B cell (primary cell): ENCODE measurements around the gene EPS8L3. TPM values are rescaled to one million over a fixed set of nuclear protein-coding genes. Genes with fewer than 3 reads are reported as not detected.

ENCODE experiments used
- ATAC-seq: fragments of 200-7000 bp; cut with Tn5 transposase; one replicate; pipeline ENCODE4 v1.10.0; 2021; ENCODE audit warnings: low read depth, mild to moderate bottlenecking, moderate number of reproducible peaks, moderate library complexity
- CTCF ChIA-PET: fragments of 350-600 bp; sonication (Branson Sonifier 250); formaldehyde crosslinking; loops from one replicate; lab custom pipeline; 2021; ENCODE audit warnings: antibody characterized with exemption, inconsistent platforms; lab: Charles Lee
- POLR2A ChIA-PET: fragments of 350-600 bp; sonication (Branson Sonifier 250); formaldehyde crosslinking; loops from one replicate; lab custom pipeline; 2021; ENCODE audit warnings: antibody characterized with exemption; lab: Charles Lee
- DNase-seq: peaks from one replicate; pipeline ENCODE4 v3.0.0; 2013
- H2AFZ ChIP-seq: 2 replicates; pipeline ENCODE4 v1.6.1; 2012; ENCODE audit warnings: mild to moderate bottlenecking, low read depth, low read length; ENCODE audit not compliant: insufficient read depth, poor library complexity, severe bottlenecking
- H3K27ac ChIP-seq, 2 donors: 1 replicate in 1 of 2; 2 replicates in 1 of 2; pipeline ENCODE4 v1.5.1; 2012 to 2013; ENCODE audit warnings: low read length in 2 of 2, mild to moderate bottlenecking in 2 of 2, moderate library complexity in 1 of 2
- H3K27me3 ChIP-seq, 4 experiments: fragments of 200-600 bp in 1 of 4; sonication (generic) in 1 of 4; replicated peaks in 1 of 4; 1 replicate in 2 of 4; 2 replicates in 2 of 4; pipeline versions ENCODE4 v1.6.1 to v1.7.0; 2013 to 2016; ENCODE audit warnings: low read length in 3 of 4, mild to moderate bottlenecking in 2 of 4, mixed read lengths in 1 of 4, moderate library complexity in 1 of 4; ENCODE audit not compliant: insufficient read depth in 4 of 4, control insufficient read depth in 3 of 4; ENCODE audit errors: control extremely low read depth in 1 of 4
- H3K36me3 ChIP-seq, 2 experiments: replicated peaks in 1 of 2; 1 replicate in 1 of 2; 2 replicates in 1 of 2; pipeline versions ENCODE4 v1.6.1 to v1.7.1; 2013; ENCODE audit warnings: low read length in 1 of 2; ENCODE audit not compliant: insufficient read depth in 2 of 2, control insufficient read depth in 1 of 2; ENCODE audit errors: control extremely low read depth in 1 of 2, extremely low read depth in 1 of 2
- H3K4me1 ChIP-seq, 2 donors: fragments of 200-600 bp in 1 of 2; sonication (generic) in 1 of 2; 1 replicate in 1 of 2; 2 replicates in 1 of 2; pipeline versions ENCODE4 v1.5.1 to v1.6.1; 2013 to 2017; ENCODE audit warnings: low read length in 2 of 2; ENCODE audit not compliant: control insufficient read depth in 2 of 2, insufficient read depth in 2 of 2
- H3K4me2 ChIP-seq: replicated peaks from 2 replicates; pipeline ENCODE3; 2012; ENCODE audit warnings: mild to moderate bottlenecking, low read depth, low read length; ENCODE audit not compliant: poor library complexity, severe bottlenecking
- H3K4me3 ChIP-seq, 5 experiments: fragments of 200-600 bp in 1 of 5; sonication (generic) in 1 of 5; 1 replicate in 3 of 5; 2 replicates in 2 of 5; pipeline versions ENCODE4 v1.5.1 to v1.7.0; 2011 to 2016; ENCODE audit warnings: low read length in 4 of 5, mild to moderate bottlenecking in 4 of 5, low read depth in 2 of 5, control low read depth in 1 of 5, moderate library complexity in 1 of 5; ENCODE audit not compliant: insufficient read depth in 1 of 5; ENCODE audit errors: control extremely low read depth in 1 of 5, extremely low read depth in 1 of 5
- H3K79me2 ChIP-seq: fragments of 200-600 bp; sonication (generic); one replicate; pipeline ENCODE4 v1.6.0; 2016; ENCODE audit warnings: low read length; ENCODE audit not compliant: control insufficient read depth, insufficient read depth
- H3K9ac ChIP-seq: fragments of 200-600 bp; sonication (generic); 2 replicates; pipeline ENCODE4 v1.6.1; 2017; ENCODE audit warnings: mild to moderate bottlenecking, low read length, moderate library complexity
- H3K9me3 ChIP-seq, 3 donors: one replicate each; pipeline versions ENCODE4 v1.6.1 to v1.7.1; 2013; ENCODE audit warnings: low read length in 2 of 3; ENCODE audit not compliant: control insufficient read depth in 2 of 3, insufficient read depth in 1 of 3; ENCODE audit errors: control extremely low read depth in 1 of 3
- H4K20me1 ChIP-seq: 2 replicates; pipeline ENCODE4 v1.6.0; 2012; ENCODE audit warnings: mild to moderate bottlenecking, low read length; ENCODE audit not compliant: insufficient read depth, control insufficient read depth, poor library complexity, severe bottlenecking
- H3K27ac Mint-ChIP-seq: one replicate; pipeline ENCODE4 v1.8.0; 2021; ENCODE audit warnings: mixed read lengths
- H3K27me3 Mint-ChIP-seq: one replicate; pipeline ENCODE4 v1.8.0; 2021; ENCODE audit warnings: mixed read lengths
- H3K4me1 Mint-ChIP-seq: one replicate; pipeline ENCODE4 v1.8.0; 2021; ENCODE audit warnings: mixed read lengths
- H3K4me3 Mint-ChIP-seq: one replicate; pipeline ENCODE4 v1.8.0; 2021; ENCODE audit warnings: mixed read lengths
- H3K9me3 Mint-ChIP-seq: one replicate; pipeline ENCODE4 v1.8.0; 2022; ENCODE audit warnings: mixed read lengths; ENCODE audit not compliant: insufficient read depth
- CTCF ChIP-seq: fragments of 200-600 bp; IDR thresholded peaks from one replicate; pipeline ENCODE4 v1.8.0; 2022; ENCODE audit warnings: antibody characterized with exemption, mild to moderate bottlenecking
- EZH2 ChIP-seq: IDR thresholded peaks from 2 replicates; pipeline ENCODE4 v1.6.1; 2012; ENCODE audit warnings: borderline replicate concordance, low read depth, mild to moderate bottlenecking, moderate library complexity, low read length; ENCODE audit not compliant: insufficient read depth, poor library complexity, severe bottlenecking
- WGBS: methylation state at CpG from one replicate; pipeline ENCODE4 v1.1.5; 2013; ENCODE audit warnings: missing lambda C conversion rate; ENCODE audit not compliant: insufficient coverage; 5-methylcytosine and 5-hydroxymethylcytosine counted together
- intact Hi-C: fragments of 100-400 bp; cut with micrococcal nuclease; formaldehyde crosslinking; loops from one replicate; pipeline ENCODE4 v1.10.0; 2022
- polyA plus RNA-seq: library from polyadenylated mRNA; depleted of rRNA; stranded (reverse); fragments of >200 nt; gene quantifications from 2 replicates; pipeline ENCODE4 v1.2.3, GENCODE V29; 2012
- total RNA-seq, 2 donors: library from RNA; stranded (reverse); fragments of 120-200 nt in 1 of 2; gene quantifications; 1 replicate in 1 of 2; 2 replicates in 1 of 2; pipeline versions ENCODE4 v1.2.3 to v1.2.4, GENCODE V29; 2013 to 2022

The EPS8L3 gene
- total and polyA plus RNA-seq, 2 donors (not counting 1 experiment from before 2014, with no cell fraction given): not detected

- CTCF ChIA-PET: interaction anchor here (0.9 kb wide), 1 partner anchor 266 kb away, joined by 3 read pairs; the partner anchor contains the start of gene AHCYL1
- Histone ChIP-seq H3K79me2 (no peaks in the 10 kb centered on the region), H3K9me3 (no peaks in the 10 kb centered on the region), H3K4me2 (no peak overlapping the region), H3K9ac (no peak overlapping the region), H2AFZ (no peak overlapping the region), H3K4me3 (no peak overlapping the region), H3K4me1 (no peaks in the 10 kb centered on the region), H4K20me1 (no peaks in the 10 kb centered on the region), H3K27me3 (peaks cover 0 to 3% (median 0%) of the 10 kb centered on the region in 4 experiments), H3K27ac (no peak overlapping the region), H3K36me3 (no peaks in the 10 kb centered on the region)
- H3K27ac Mint-ChIP-seq: no peak overlapping the region
- POLR2A ChIA-PET: no interaction called here
- 94% methylated on average over 2 of the region's 2 CpGs for WGBS
- no peak overlapping the region for H3K4me3 Mint-ChIP-seq
- no peaks in the 10 kb centered on the region for H3K9me3 Mint-ChIP-seq
- intact Hi-C loops: no loop called here
- ATAC-seq: no peak
- H3K27me3 Mint-ChIP-seq: peaks cover 17% of the 10 kb centered on the region
- TF ChIP-seq CTCF (no peak), EZH2 (no peak)
- no peak for DNase-seq
- H3K4me1 Mint-ChIP-seq: no peaks in the 10 kb centered on the region
Observed at GRCh38 chr1:109718495-109718894, 45.2 kb downstream of the EPS8L3 start.

GRCh38 chr1:109717729-109718128 lies 46.0 kb downstream of the EPS8L3 start:
- ChIA-PET CTCF (interaction anchor here (0.9 kb wide), 1 partner anchor 267 kb away, joined by 3 read pairs; the partner anchor contains the start of gene AHCYL1), POLR2A (no interaction called here)
- H3K79me2 ChIP-seq: no peaks in the 10 kb centered on the region
- ATAC-seq: no peak
- H3K4me2 ChIP-seq: no peak overlapping the region
- Mint-ChIP-seq H3K4me1 (no peaks in the 10 kb centered on the region), H3K9me3 (no peaks in the 10 kb centered on the region), H3K27me3 (peaks cover 20% of the 10 kb centered on the region), H3K27ac (no peak overlapping the region), H3K4me3 (no peak overlapping the region)
- H2AFZ ChIP-seq: no peak overlapping the region
- TF ChIP-seq CTCF (no peak), EZH2 (no peak)
- intact Hi-C loops: no loop called here
- WGBS: 93% methylated on average over 5 of the region's 5 CpGs
- DNase-seq: no peak
- H3K36me3 ChIP-seq: no peaks in the 10 kb centered on the region
- H3K4me1 ChIP-seq: no peaks in the 10 kb centered on the region
- H3K4me3 ChIP-seq: no peak overlapping the region
- H3K27ac ChIP-seq: no peak overlapping the region
- H3K9ac ChIP-seq: no peak overlapping the region
- H3K27me3 ChIP-seq: peaks cover 0 to 3% (median 0%) of the 10 kb centered on the region in 4 experiments
- no peaks in the 10 kb centered on the region for H3K9me3 ChIP-seq
- no peaks in the 10 kb centered on the region for H4K20me1 ChIP-seq
